HG03280 (cell line): ENCODE results near the gene CCDC32.
"Not testable (repeated sequence)": the region's sequence is repeated elsewhere in the genome, so short reads cannot be mapped to it uniquely, and the experiment has no call there.

Experiments used
- ATAC-seq: cut with Tn5 transposase; IDR thresholded peaks from one replicate; pipeline ENCODE4 v1.9.1; 2021; ENCODE audit warnings: mild to moderate bottlenecking, moderate library complexity; ENCODE audit not compliant: unreplicated experiment

CCDC32 gene

GRCh38 chr15:40564591-40565332 lies at the start of gene CCDC32:
TSS of gene CCDC32 (minus strand) at chr15:40565042. CDS start at chr15:40563015, 2,027 bp downstream.
- ATAC-seq: peak; percentile 92

GRCh38 chr15:40613080-40613479 lies 48.2 kb upstream of the CCDC32 start:
- ATAC-seq: no peak

- ATAC-seq: no peak
Measured at GRCh38 chr15:40603935-40604334, 39.1 kb upstream of the CCDC32 start.

- ATAC-seq: no peak
Measured at GRCh38 chr15:40600956-40601355, 36.1 kb upstream of the CCDC32 start.

GRCh38 chr15:40598672-40599071 lies 33.8 kb upstream of the CCDC32 start:
- ATAC-seq: no peak

GRCh38 chr15:40598126-40598525 lies 33.3 kb upstream of the CCDC32 start:
- no peak for ATAC-seq

- ATAC-seq: no peak
Measured at GRCh38 chr15:40597024-40597423, 32.2 kb upstream of the CCDC32 start.

GRCh38 chr15:40595773-40596172 lies 30.9 kb upstream of the CCDC32 start:
- ATAC-seq: no peak

GRCh38 chr15:40595219-40595618 lies 30.4 kb upstream of the CCDC32 start:
- ATAC-seq: no peak

- peak; percentile 30 for ATAC-seq
Measured at GRCh38 chr15:40594429-40594836, 29.6 kb upstream of the CCDC32 start.

GRCh38 chr15:40593588-40594428 lies 29.0 kb upstream of the CCDC32 start, which contains the start of gene KNL1:
TSS of gene KNL1 (plus strand) at chr15:40594249. CDS start at chr15:40602932, 8,683 bp downstream.
- ATAC-seq: peak; percentile 69

GRCh38 chr15:40593165-40593564 lies 28.3 kb upstream of the CCDC32 start:
- ATAC-seq: no peak

GRCh38 chr15:40591389-40591788 lies 26.5 kb upstream of the CCDC32 start:
- no peak for ATAC-seq

- no peak for ATAC-seq
Measured at GRCh38 chr15:40590667-40591050, 25.8 kb upstream of the CCDC32 start.

GRCh38 chr15:40584191-40584590 lies 19.3 kb upstream of the CCDC32 start:
- no peak for ATAC-seq

GRCh38 chr15:40582726-40583246 lies 17.9 kb upstream of the CCDC32 start:
- ATAC-seq: no peak

GRCh38 chr15:40581796-40582195 lies 17.0 kb upstream of the CCDC32 start:
- ATAC-seq: not testable (repeated sequence)

GRCh38 chr15:40578892-40579291 lies 14.1 kb upstream of the CCDC32 start:
- no peak for ATAC-seq

GRCh38 chr15:40576914-40577313 lies 12.1 kb upstream of the CCDC32 start:
- ATAC-seq: not testable (repeated sequence)

GRCh38 chr15:40575113-40575512 lies 10.3 kb upstream of the CCDC32 start:
- no peak for ATAC-seq

- peak; percentile 48 for ATAC-seq
Measured at GRCh38 chr15:40569129-40569953, 4.5 kb upstream of the CCDC32 start, which contains the start of gene RPUSD2. TSS of gene RPUSD2 (plus strand) at chr15:40569299. CDS start at chr15:40569338, 39 bp downstream.
